Smooth muscle cell of the pulmonary artery (primary cell): ENCODE results near the gene IGF1. TPM values are rescaled to one million over a fixed set of nuclear protein-coding genes. Genes with fewer than 3 reads are reported as not detected.

Source experiments
- total RNA-seq: library from RNA; depleted of rRNA; stranded (reverse); fragments of >200 nt; gene quantifications from 2 replicates; pipeline ENCODE4 v1.2.3, GENCODE V29; 2014

Gene IGF1
- 0.39 TPM in 1 of 2 replicates, not detected in the other for total RNA-seq

DNA sequence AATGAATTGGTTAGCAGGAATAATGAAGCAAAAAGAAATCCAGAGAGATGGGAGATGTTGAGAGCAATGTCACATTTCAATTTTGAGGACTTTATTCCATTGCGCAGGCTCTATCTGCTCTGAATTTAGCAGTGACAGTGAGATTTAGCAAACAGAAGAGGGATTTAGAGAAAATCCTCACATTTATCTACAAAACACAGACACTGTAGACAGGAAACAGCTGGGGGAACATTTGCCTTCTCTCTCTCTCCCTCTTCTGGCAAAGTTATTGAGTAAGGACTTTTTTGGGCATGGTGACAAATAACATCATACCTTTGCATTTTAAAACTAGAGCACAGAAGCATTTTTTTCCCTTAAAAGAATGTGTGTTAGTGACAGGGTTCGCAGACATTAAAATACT is at the start of gene IGF1:
Gene IGF1, minus strand, starts transcription at position 158 of the 400 bp plus-strand sequence. CDS start 182 bp downstream, outside the sequence.

